ENCODE measurements around the gene SLC25A19.

Gene SLC25A19

GRCh38 chr17:75239778-75240393 lies 49.3 kb downstream of the SLC25A19 start:
- DNase-seq: no peak

- DNase-seq: no peak
These were observed 50.0 kb downstream of the SLC25A19 start for GRCh38 chr17:75239214-75239613.

- DNase-seq: peak; percentile 70
These were observed 50.5 kb downstream of the SLC25A19 start for GRCh38 chr17:75238684-75239191.

- DNase-seq: no peak
These were observed 51.1 kb downstream of the SLC25A19 start for GRCh38 chr17:75238020-75238580.

GRCh38 chr17:75237100-75238014 lies 51.9 kb downstream of the SLC25A19 start:
- no peak for DNase-seq

- no peak for DNase-seq
These were observed 56.4 kb downstream of the SLC25A19 start for GRCh38 chr17:75232786-75233185.

GRCh38 chr17:75231741-75232464 lies 57.3 kb downstream of the SLC25A19 start:
- no peak for DNase-seq

- DNase-seq: no peak
These were observed 58.2 kb downstream of the SLC25A19 start for GRCh38 chr17:75231071-75231470.

- no peak for DNase-seq
These were observed 60.4 kb downstream of the SLC25A19 start for GRCh38 chr17:75228847-75229246.

- no peak for DNase-seq
These were observed 60.9 kb downstream of the SLC25A19 start for GRCh38 chr17:75228305-75228704.

- DNase-seq: no peak
These were observed 61.5 kb downstream of the SLC25A19 start for GRCh38 chr17:75227729-75228128.

- DNase-seq: no peak
These were observed 64.2 kb downstream of the SLC25A19 start for GRCh38 chr17:75225016-75225415.

All from stimulated activated CD4-positive, alpha-beta T cell treated with anti-CD3 and anti-CD28 coated beads, Interleukin-4, amount 100 ng/mL, for 24 hours (primary cell).